Measurements from ENCODE around the gene ZNF408.
A peak's percentile ranks its signal among the peaks of the same experiment; 100 is the strongest.

The ZNF408 gene

DNA sequence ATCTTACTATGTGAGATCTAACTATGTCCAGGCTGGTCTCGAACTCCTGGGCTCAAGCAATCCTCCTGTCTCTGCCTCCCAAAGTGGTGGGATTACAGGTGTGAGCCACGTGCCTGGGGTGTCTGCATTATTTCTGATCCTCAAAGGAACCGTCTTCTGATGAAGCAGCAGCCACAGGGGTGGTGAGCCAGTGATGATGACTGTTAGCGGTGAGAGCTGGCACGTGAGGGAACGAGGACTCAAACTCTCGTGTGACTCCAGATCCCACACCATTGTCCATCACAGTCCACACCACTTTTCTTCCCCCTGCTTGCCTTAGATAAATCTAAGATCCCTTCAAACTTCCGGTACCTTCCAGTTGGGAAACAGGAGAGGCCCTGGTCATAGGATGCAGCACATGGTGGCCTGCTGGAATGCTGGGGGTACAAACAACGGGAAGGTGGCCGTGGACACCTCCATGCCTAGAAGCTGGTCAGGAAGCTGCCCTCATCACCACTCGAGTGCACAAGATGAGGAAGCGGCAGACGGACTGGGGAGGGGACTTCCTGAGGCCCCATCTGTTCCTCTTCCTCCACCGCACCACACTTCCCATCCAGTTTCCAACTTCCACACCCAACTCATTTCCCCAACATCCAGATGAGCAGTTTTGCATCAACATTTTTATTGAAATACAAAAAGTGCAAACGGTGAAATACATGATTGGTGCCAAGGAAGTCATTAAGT lies 24.2 kb upstream of the ZNF408 start:
- no peak for DNase-seq

DNA sequence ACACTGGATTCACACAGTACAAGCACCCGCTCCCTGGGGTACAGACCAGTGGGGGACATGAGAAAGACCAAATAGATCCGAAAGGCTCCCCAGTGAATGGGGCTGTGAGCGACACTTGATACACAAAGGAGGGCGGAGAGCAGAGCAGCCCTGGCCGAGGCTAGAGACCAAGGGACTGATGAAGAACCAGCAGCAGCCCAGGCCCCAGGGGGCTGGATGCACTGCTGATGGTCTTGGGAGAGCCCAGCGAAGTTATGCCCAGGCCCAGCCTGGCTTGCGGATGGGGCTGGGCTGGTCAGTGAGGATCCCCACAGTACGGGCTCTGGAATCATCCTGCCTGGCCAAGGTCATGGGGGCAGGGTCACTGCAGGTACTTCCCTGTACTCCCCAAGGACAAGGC lies 23.7 kb upstream of the ZNF408 start:
- DNase-seq = no peak

DNA sequence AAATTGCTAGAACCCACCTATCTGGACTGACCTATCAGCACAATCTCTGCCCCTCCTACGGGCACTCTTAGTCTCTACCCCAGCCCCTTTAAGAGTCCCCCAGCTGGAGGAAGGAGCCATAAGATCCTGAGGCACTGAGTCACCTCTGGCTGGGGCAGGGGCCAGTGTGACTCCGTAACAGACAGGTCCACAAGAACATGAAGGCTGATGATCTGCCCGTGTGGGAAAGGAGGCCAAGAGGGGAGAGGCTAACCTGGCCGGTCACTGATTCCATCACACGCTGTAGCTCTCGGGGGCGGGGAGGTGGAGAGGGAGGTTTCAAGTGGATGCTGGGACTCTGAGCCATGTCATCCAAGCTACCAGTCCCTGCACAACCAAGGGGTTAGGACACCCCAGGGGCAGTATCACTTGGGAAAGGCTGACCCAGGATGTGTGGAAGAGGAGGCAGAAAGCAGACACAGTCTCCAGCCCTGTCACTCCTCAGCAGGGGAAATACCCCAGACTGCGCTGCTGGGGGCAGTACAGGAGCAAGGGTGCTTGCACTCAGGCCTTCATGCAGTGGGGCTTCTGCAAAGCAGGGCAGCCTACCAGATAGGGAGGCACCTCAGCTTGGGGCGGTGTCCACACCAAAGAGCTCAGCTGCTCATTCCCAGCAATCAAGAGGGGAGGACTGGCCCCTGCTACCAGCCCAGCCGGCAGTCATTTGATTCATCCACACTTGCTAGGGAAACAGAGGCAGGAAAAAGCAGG lies 22.7 kb upstream of the ZNF408 start:
- no peak for DNase-seq

DNA sequence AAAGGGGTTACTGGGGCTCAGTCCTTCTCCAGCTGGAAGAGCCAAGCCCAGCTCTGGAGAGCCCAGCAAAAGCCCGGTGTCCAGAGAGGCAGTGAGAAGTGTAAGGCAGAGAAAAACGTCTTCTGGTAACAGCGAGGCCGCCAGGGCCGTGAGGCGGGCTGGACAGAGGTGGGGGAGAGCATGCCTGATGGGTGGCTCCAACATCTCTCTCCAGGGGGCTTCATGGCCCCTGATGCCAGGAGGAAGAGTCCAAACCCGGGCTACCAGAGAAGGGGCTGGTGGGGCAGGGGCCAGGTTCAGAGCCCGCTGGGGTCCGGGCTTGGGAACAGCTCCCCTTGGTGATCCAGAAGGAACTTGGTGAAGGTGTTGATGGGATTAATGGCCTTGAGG lies 22.1 kb upstream of the ZNF408 start:
- DNase-seq = no peak

DNA sequence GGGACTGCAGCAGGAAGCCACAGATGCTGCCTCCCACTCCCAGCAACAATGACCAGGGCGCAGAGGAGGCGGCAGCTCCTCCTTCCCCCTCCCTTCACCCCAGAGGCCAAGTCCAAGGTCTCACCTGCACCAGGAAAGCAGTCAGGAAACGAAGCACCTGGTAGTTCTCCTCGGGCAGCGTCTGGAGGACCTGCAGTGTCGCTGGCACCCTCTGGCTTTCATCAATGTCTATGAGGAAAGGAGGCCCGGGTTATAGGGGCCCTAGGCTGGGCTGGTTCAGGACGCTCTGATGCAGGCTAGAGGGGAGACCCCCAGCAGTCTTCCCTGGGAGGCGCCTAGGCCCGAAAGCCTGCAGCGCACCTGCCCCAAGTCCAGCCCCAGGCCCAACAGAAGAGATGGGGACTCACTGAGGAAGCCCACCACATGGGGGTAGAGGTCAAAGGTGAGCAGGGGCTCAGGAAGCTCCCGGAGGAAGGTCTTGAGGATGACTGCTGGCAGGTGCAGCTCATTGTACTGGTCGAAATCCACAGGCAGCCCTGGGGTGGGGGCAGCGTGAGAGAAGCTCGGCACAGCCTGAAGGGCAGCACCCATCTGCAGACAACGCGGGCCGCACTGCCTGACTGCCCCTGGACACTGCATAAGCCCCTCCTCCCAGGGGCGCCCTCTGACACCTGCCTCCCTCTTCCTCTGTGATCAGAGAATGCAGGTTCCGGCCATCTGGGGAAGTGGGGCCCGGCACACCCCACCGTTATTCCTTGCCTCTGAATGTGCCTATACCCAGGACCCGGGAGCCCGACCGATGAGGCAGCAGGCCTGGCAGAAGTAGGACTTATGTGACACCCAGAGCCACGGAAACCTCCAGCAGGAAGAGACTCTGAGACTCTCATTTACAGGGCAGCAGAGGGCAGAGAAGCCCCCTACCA lies 21.3 kb upstream of the ZNF408 start:
- no peak for DNase-seq

DNA sequence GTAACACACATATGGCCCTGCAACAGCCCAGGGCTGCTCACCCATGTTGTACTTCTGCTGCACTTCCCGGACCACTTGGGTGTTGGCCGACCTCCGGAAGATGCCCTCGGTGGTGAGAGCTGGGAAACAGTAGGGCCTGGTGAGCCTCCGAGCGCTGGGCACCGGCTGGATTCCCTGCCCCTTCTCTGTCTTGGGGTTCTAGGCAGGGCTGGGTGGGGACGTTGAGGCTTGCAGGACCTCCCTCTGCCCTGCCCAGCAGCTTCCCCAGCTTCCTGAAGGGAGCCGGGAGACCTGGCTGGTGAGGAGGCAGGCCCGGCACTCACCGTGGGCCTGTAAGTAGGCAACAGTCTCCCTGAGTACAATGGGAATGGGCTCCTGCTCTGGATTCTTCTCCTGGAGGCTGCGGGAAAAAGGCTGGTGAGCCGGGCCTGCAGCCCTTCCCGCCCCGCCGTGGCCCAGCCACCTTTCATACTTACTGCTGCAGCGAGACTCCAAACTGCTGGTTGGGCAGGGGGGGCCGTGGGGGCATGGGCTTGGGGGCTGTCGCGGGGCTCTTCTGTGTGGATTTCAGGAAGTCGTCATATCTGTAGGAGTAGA lies 20.6 kb upstream of the ZNF408 start:
- DNase-seq = no peak

DNA sequence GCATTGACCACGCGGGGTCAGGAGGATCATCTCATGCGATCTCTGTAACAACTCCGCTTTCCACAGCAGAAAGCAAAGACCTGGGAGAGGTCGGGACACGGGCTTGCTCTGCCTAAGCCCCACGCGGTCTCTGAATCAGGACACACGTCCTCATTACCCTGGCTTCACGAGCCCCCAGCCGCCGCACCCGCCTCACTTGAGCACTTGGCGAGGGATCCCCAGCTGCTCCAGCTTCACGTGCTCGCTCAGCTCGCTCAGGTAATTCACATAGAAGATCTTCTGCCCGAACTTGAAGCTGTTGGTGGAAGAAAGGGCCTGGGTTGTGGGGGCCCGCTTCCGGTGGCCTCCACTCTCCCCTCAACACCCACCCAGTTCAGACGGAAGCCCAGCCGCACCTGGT lies 20.0 kb upstream of the ZNF408 start:
- DNase-seq = no peak

DNA sequence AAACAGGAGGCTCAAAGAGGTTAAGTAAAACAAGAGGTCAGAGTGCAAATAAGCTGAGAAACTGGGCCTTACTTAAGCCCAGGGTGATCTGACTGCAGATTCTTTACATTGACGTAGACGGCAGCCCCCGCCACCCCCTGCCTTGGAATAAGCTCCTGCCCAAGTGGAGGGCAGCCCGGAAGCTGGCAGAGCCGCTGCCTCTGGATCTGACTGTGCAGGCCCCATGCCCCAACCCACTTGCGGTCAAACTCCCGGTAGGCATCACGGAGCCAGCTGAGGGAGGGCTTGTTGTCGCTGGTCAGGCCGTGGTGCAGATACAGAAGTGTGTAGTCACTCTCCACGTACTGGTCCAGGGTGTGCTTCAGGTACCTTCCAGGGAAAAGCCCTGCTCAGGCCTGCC lies 19.0 kb upstream of the ZNF408 start:
- DNase-seq = no peak

DNA sequence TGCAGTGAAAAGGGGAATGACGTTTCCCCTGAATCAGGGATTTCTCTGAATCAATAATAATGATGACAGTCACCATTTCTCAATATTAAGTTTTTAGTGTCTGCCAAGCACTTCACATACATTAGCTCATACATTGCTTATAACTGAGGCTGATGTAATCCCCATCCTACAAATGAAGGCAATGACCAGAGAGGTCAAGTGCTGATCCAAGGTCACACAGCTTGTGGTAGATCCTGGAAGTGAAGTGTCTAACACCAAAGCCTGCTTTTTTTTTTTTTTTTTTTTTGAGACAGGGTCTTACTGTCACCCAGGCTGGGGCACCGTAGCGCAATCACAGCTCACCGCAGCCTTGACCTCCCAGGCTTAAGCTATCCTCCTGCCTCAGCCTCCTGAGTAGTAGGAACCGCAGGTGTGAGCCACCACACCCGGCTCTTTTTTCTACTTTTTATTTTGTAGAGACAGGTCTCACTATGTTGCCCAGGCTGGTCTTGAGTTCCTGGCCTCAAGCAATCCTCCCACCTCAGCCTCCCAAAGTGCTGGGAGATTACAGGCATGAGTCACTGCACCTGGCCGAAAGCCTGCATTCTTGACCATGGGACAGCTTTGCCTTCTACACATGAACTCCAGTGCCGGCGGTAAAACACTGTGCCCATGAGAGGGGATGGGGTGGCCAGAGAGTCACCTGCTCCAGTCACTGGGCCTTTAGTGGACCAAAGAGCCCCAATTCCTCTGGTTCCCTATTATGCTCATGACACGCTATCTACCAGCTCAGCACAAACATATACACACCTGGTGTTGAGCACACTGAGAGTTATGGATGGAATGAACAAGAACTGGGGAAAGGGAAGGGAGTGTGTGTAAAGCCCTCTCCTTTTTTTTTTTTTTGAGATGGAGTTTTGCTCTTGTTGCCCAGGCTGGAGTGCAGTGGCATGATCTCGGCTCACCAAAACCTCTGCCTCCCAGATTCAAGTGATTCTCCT lies 17.8 kb upstream of the ZNF408 start:
- no peak for DNase-seq

DNA sequence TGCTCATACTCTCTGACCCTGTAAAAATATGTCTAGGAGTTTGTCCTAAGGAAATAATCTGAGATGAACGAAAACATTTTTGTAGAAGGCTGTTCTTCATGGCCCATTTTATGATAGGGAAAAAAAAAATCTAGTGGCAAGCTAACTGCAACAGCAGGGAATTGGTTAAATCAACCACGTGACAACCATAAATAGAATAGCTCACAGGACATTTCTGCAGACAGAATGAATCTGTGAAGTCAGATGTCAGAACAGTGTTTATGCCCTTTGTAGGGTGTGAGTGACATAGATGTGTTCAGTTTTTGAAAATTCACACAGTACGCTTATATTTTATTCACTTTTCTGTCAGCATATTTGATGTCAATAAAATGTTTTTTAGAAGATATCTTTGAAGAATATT lies 16.5 kb upstream of the ZNF408 start:
- DNase-seq = no peak

DNA sequence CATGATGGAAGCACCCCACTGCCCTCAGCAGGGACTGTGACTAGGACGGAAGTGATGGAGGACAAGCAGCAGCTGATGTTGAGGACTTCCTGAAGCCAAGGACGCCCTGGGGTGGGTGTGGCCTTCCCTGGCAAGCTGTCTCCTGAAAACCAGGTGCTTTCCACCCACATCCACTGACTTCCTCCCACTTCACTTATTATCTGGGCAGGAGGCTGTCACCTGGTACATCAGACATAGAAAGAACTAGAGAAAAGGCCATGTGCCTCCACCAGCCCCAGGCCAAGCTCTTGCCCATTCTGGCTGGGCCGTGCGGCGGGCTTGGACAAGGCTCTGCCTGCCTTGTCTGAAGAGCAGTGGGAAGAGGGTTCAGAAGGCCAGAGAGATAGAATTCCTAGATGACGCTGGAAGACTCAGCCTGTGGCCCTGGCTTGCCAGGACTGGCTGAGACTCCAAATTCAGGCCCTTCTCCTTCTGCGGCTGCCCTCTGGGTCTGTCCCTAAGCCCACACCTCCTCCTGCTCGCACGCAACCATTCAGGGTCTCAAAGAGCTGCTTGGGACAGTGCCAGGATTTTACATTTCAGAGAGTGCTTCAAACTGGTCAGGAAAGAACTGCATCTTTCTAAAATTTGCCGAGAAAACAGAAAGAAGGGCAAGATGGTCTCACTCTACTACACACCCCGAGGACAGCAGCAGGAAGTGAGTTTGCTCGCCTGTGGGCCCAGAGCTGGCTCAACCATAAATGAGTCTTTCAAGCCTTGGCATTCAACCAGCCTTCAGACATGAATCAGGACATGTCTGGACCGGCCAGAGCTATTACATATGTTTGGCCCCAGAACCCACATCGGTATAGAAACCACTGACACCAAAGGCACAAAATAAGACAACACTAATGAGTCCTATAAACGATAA lies 13.7 kb upstream of the ZNF408 start:
- DNase-seq = peak; percentile 94

DNA sequence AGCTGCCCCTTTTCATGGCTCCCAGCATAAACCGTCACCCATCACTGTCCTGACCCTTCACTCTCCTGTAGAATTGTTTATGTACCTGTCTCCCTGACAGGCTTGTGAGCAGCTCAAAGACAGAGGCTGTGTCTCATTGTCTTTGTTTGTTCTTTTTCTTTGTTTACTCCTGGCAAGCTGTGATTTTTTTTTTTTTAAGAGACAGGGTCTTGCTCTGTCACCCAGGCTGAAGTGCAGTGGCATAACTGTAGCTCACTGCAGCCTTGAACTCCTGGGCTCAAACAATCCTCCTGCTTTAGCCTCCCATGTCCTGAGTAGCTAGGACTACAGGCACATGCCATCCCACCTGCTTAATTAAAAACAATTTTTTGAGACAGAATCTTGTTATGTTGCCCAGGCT lies 10.1 kb upstream of the ZNF408 start:
- no peak for DNase-seq

DNA sequence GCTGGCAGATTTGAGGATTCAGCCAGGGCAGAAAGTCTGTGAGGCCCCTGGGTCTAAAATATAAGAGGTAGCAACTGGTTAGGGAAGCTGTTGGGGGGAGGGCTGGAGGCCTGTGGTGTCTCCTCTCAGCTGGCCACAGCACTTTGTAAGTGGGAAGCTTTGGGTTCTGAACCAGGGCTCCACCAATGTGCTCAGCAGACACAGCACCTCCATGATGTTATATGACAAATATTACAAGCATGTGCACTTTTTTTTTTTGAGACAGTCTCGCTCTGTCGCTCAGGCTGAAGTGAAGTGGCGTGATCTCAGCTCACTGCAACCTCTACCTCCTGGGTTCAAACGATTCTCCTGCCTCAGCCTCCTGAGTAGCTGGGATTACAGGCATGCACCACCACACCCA lies 8.4 kb upstream of the ZNF408 start:
- DNase-seq = no peak

DNA sequence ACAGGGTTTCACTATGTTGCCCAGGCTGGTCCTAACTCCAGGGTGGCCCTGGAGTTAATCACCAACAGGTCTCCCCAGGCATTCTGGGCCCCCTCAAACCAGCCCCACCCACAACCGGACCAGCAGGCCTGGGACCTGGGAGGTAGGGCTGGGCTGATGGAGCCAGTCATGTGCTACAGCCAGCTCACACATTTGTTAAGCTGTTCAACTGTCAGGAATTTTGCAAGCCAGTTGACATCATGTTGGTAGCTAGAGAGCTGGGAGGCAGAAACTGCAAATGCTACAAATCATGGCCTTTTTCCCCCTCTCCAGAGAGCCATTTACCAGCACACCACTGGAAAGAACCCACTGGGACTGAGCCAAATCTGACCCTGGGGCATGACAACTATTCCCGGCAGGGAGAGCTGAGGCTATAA lies 7.2 kb upstream of the ZNF408 start:
- no peak for DNase-seq

DNA sequence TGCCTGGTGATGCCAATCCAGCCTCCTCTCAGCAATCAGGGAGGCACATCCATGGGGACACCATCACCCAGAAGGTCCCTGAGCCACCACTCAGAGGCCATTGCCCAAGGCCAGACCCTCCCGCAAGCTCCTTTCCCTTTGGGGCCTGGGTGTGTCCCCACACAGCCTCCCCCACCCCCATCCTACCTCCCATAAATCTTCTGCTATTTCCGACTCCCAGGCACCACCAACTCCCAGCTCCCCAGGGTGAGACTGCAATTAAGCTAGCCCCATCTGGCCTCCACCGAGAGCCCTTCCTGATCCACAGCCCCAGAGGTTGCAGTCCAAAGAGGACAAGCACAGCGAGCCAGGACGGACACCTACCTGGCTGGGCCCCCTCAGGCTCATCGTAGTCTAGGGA lies 6.8 kb upstream of the ZNF408 start:
- DNase-seq = no peak

DNA sequence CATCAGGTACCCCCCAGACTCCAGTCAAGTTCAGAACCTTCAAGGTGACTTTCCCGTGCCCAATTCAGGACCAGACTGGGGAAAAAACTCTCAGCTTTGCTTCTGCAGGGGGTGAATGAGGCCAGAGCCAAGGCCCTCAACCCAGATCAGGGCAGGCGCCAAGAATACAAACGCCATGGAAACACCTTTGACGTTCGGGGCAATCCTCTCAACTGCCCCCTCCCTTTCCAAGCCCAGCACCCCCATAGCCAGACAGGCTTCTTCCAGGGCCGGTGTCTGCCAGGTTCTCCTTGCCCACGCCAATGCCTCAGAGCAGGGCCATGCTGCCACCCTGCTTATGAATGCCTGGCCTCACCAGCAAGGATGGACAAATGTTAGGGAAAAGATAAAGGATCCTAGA lies 6.2 kb upstream of the ZNF408 start:
- DNase-seq = no peak

DNA sequence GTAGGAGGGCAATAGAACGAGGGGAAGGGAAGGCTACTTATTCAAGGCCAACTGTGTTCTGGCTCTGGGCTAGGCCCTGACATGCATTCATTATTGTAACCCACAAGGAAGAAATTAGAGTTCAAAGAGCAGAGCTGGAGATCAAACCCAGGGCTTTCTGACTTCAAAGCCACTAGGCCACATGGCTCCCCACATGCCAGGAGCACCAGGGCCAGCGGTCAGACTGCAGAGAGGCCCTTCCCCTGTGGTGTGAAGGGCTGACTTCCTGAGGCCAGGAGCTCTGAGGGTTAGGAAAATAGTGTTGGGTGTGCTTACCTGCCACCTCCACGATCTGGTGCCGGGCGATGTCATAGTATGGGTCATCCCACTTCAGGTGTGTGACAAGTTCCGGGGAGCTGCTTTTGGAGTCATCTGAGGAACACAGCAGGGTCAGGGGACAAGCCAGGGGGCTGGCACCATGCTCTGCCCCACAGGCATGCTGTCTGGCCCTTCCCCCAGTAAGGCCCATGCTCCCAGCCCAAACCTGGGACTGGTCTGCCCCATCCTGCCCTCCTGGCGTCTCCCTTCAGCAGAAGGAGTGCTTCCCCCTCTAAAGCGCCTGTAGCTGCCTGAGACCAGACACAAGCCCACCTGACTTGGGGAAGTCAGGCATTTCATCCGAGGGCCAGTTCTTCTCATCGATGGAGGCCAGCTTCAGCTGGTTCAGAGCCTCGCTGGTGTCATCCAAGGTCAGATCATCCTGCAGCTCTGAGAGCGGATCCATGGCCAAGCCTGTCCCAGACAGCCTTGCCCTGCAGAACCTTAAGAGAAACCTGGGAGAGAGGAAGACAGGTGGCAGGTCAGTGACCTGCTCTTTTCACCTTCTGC lies 5.3 kb upstream of the ZNF408 start:
- DNase-seq = no peak

DNA sequence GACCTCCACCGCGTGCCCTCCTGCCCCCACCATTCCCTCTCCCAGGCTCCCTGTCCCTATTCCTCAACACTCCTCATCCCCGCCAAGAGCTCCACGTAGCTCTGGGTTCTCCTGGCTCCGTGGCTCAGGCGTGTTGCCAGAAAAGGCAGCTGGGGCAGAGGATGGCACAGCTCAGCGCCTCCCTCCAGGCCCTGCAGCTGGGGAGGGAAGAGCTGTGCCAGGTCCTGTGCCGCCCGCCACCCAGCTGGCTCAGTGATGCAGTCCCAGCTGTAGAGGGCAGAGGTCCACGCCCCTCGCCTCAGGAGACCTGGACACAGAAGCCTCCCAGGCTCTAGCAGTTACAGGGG lies 4.6 kb upstream of the ZNF408 start:
- no peak for DNase-seq

DNA sequence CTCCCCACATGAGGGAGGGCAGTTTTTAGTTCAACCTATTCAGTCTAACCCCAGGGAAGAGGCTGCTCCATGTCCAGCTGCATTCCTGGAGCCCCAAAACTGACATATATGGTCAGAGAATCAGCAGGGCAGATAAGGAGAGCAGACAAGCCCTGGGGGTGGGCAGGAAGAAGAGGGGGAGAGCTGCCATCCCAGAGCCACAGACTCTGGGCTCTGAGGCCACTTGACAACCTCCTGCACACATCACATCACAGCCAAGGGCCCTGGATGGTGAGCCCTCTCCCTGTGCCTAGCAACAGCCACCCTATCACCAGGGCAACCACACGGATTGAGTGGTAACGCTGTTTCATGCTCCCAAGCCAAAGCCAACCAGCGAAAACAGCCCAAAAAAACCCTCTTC lies 3.5 kb upstream of the ZNF408 start:
- no peak for DNase-seq

DNA sequence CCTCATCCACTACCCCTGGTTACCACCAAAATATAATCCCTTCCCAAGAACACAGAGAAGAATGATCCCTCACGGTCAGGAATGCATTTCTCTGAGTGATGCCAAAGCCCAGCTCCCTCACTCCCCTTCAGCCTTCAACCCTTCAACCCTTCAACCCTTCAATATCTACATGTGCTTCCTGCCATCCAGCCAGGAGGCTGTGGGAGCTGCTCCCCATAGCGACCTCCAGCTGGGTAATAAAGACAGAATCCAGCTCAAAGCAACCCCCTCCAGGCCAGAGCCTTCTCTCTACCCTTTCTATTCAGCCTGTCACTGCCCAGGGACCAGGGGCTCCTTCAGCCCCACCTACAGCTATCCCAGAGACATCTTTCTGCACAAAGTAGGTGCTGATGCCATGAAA lies 3.1 kb upstream of the ZNF408 start:
- DNase-seq = no peak
